Liver (tissue), 9 donors: ENCODE measurements around the gene HMGN3. TPM values are rescaled to one million over a fixed set of nuclear protein-coding genes. Genes with fewer than 3 reads are reported as not detected.

Experiments used
- DNase-seq: peaks from one replicate; pipeline ENCODE4 v3.0.0-alpha.2; 2017; ENCODE audit warnings: low spot score
- H3K27ac ChIP-seq, 2 donors: one replicate each; pipeline ENCODE4 v1.7.0; 2013; ENCODE audit warnings: inconsistent platforms in 2 of 2, low read length in 2 of 2, control low read depth in 1 of 2, low read depth in 1 of 2, mild to moderate bottlenecking in 1 of 2
- H3K27me3 ChIP-seq, 4 donors: one replicate each; pipeline versions ENCODE4 v1.6.1 to v1.7.0; 2013; ENCODE audit warnings: low read length in 3 of 4, inconsistent platforms in 1 of 4, mild to moderate bottlenecking in 1 of 4, moderate library complexity in 1 of 4; ENCODE audit not compliant: control insufficient read depth in 4 of 4, insufficient read depth in 4 of 4
- H3K36me3 ChIP-seq, 4 donors: one replicate each; pipeline versions ENCODE4 v1.6.1 to v1.7.0; 2013; ENCODE audit warnings: low read length in 3 of 4, mild to moderate bottlenecking in 3 of 4, low read depth in 1 of 4, moderate library complexity in 1 of 4; ENCODE audit not compliant: control insufficient read depth in 4 of 4, insufficient read depth in 3 of 4
- H3K4me1 ChIP-seq, 4 donors: one replicate each; pipeline versions ENCODE4 v1.6.1 to v1.7.0; 2013; ENCODE audit warnings: low read length in 3 of 4, mild to moderate bottlenecking in 3 of 4, moderate library complexity in 1 of 4; ENCODE audit not compliant: control insufficient read depth in 4 of 4, insufficient read depth in 4 of 4
- H3K4me3 ChIP-seq, 3 donors: one replicate each; pipeline versions ENCODE4 v1.6.1 to v1.7.0; 2013; ENCODE audit warnings: low read length in 3 of 3, control low read depth in 1 of 3, low read depth in 1 of 3, mild to moderate bottlenecking in 1 of 3
- H3K9ac ChIP-seq, 2 donors: one replicate each; pipeline ENCODE4 v1.7.0; 2013; ENCODE audit warnings: low read length in 2 of 2, mild to moderate bottlenecking in 2 of 2, moderate library complexity in 2 of 2, control low read depth in 1 of 2, low read depth in 1 of 2
- H3K9me3 ChIP-seq, 4 donors: one replicate each; pipeline versions ENCODE4 v1.6.1 to v1.7.0; 2013; ENCODE audit warnings: low read length in 3 of 4; ENCODE audit not compliant: control insufficient read depth in 4 of 4
- CTCF ChIP-seq: fragments of 150-350 bp; IDR thresholded peaks from 2 replicates; pipeline ENCODE4 v1.5.1; 2017; ENCODE audit warnings: improper control_type of control experiment, low read depth, low read length; ENCODE audit not compliant: missing input control
- HNF4A ChIP-seq, 2 donors: conservative IDR thresholded peaks; 2 replicates each; pipeline ENCODE4 v1.6.1; 2016; ENCODE audit warnings: antibody characterized with exemption in 2 of 2, mild to moderate bottlenecking in 2 of 2
- MAX ChIP-seq: IDR thresholded peaks from 2 replicates; pipeline ENCODE4 v1.6.1; 2016; ENCODE audit warnings: antibody characterized with exemption
- NR2F2 ChIP-seq: IDR thresholded peaks from 2 replicates; pipeline ENCODE4 v1.6.1; 2016; ENCODE audit warnings: antibody characterized with exemption
- REST ChIP-seq: IDR thresholded peaks from 2 replicates; pipeline ENCODE4 v1.6.1; 2016; ENCODE audit warnings: antibody characterized with exemption, mild to moderate bottlenecking
- TAF1 ChIP-seq: conservative IDR thresholded peaks from 2 replicates; pipeline ENCODE4 v1.6.1; 2016; ENCODE audit warnings: antibody characterized with exemption, mild to moderate bottlenecking
- YY1 ChIP-seq: IDR thresholded peaks from 2 replicates; pipeline ENCODE4 v1.6.1; 2016; ENCODE audit warnings: antibody characterized with exemption, mild to moderate bottlenecking
- ZBTB33 ChIP-seq: IDR thresholded peaks from 2 replicates; pipeline ENCODE4 v1.6.1; 2016; ENCODE audit warnings: antibody characterized with exemption
- WGBS: extraction: QIAGEN DNeasy Blood & Tissue Kit; methylation state at CpG from one replicate; pipeline ENCODE4 v1.1.7; 2013; 5-methylcytosine and 5-hydroxymethylcytosine counted together
- polyA plus RNA-seq, 2 donors: library from polyadenylated mRNA; stranded (reverse) in 1 of 2; unstranded in 1 of 2; fragments of 200-250 nt in 1 of 2; fragments of >200 nt in 1 of 2; fragmentation: Nextera tagmentation in 1 of 2; extraction: Ambion mirVana in 1 of 2; gene quantifications; one replicate each; pipeline versions ENCODE4 v1.2.1 to v1.2.3, GENCODE V29; 2013 to 2015
- total RNA-seq, 2 donors: library from RNA; depleted of rRNA; stranded (reverse); fragments of >200 nt; gene quantifications; one replicate each; pipeline ENCODE4 v1.2.3, GENCODE V29; 2014
- donor health status: healthy.
- donor health status: healthy.
- donor health status: healthy.
- donor health status: healthy.
- donor health status: healthy.

HMGN3 gene
- total and polyA plus RNA-seq, 4 donors, result 26.7 to 112 (median 44.3) TPM

- TF ChIP-seq ZBTB33, result no peak
Measured at GRCh38 chr6:79212859-79213258, 21.6 kb downstream of the HMGN3 start (continued).

GRCh38 chr6:79208816-79209215 lies 25.7 kb downstream of the HMGN3 start:
- H3K36me3 ChIP-seq, result peaks cover 2 to 6% (median 4%) of the 10 kb centered on the region in 4 donors
- no peak overlapping the region for H3K4me3 ChIP-seq
- H3K27me3 ChIP-seq, result no peaks in the 10 kb centered on the region
- no peaks in the 10 kb centered on the region for H3K4me1 ChIP-seq
- H3K9ac ChIP-seq, result no peak overlapping the region
- TF ChIP-seq HNF4A (conservative IDR thresholded peaks at IDR 0.05), result no peak
- no peak for TF ChIP-seq NR2F2
- no peak for TF ChIP-seq CTCF
- no peak for TF ChIP-seq TAF1
- TF ChIP-seq REST, result no peak
- H3K27ac ChIP-seq, result no peak overlapping the region
- H3K9me3 ChIP-seq, result no peaks in the 10 kb centered on the region
- DNase-seq, result no peak

- WGBS, result 96% methylated on average over 3 of the region's 3 CpGs
- H3K4me1 ChIP-seq, result no peaks in the 10 kb centered on the region
- peaks cover 5 to 12% (median 8%) of the 10 kb centered on the region in 4 donors for H3K36me3 ChIP-seq
- H3K27me3 ChIP-seq, result no peaks in the 10 kb centered on the region
- no peak for DNase-seq
- H3K4me3 ChIP-seq, result no peak overlapping the region
- H3K9me3 ChIP-seq, result no peaks in the 10 kb centered on the region
- no peak overlapping the region for H3K27ac ChIP-seq
- no peak for TF ChIP-seq TAF1
- no peak for TF ChIP-seq MAX
- no peak for TF ChIP-seq YY1
- no peak for TF ChIP-seq NR2F2
- H3K9ac ChIP-seq, result no peak overlapping the region
Measured at GRCh38 chr6:79203753-79204253, 30.7 kb downstream of the HMGN3 start.
